ENCODE results near the gene JAM3.

The JAM3 gene

DNA sequence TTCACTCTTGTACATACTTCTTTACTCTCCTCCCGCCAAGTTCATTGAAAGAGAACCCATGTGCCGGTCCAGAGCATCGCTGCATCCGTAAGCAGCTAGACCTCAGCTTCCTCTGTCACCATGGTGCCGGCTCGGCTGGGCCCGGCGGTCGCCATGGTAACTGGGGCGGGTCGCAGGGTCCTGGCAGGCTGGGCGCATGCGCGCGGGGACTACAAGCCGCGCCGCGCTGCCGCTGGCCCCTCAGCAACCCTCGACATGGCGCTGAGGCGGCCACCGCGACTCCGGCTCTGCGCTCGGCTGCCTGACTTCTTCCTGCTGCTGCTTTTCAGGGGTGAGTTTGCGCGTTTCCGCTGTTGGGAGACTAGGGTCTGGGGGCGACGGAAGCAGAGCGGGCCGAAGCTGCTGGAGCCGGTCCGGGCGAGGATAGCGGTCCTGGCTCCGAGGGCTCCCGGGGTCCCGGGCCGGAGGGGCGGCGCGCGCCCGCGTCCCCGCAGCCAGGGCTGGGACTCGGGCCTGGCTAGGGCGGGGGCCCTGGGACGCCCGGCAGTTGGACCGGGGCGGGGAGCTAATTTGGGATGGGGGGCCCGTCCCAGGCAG is at the start of gene JAM3:
Gene JAM3 (plus strand): TSS at position 244 of the 597 bp plus-strand sequence. CDS start 12 bp downstream, at position 256.
- H3K36me3 ChIP-seq (ENCODE audit: control insufficient read depth, insufficient read depth, low read length) = no peaks in the 10 kb centered on the region
- peak within 1 kb of the TSS; percentile 67 for H3K4me3 ChIP-seq (ENCODE audit: low read depth, low read length)
- peaks cover 11% of the 10 kb centered on the region for H3K27me3 ChIP-seq (ENCODE audit: control insufficient read depth, insufficient read depth, low read length)
- no peak within 1 kb of the TSS for H3K9ac ChIP-seq (ENCODE audit: low read depth, low read length)
- no peaks in the 10 kb centered on the region for H3K9me3 ChIP-seq (ENCODE audit: control insufficient read depth, insufficient read depth, low read length)
- H3K4me1 ChIP-seq (ENCODE audit: control insufficient read depth, insufficient read depth, low read length) = peaks cover 4% of the 10 kb centered on the region

DNA sequence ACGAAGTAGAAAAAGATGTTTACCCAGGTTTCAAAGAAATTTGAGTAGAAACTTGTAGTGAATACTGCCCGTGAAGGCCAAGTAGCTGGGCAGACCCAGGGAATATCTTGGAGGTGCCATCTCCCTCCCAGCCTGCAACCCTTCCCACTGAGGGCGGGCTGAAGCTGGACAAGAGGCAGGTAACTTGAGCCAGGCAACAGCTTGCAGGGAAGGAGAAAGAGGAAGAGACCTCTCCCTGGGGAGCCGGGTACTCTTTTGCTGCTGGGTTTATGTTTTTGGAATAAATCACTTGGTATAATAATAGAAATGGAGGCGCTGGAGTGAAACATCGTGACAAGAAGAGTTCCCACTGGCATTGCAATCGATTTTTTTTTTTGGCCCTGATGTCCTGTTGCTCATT is 49.4 kb upstream of the JAM3 start:
- Histone ChIP-seq H3K27me3 (ENCODE audit: control insufficient read depth, insufficient read depth, low read length) (peaks cover 6% of the 10 kb centered on the region), H3K9me3 (ENCODE audit: control insufficient read depth, insufficient read depth, low read length) (no peaks in the 10 kb centered on the region), H3K36me3 (ENCODE audit: control insufficient read depth, insufficient read depth, low read length) (no peaks in the 10 kb centered on the region), H3K9ac (ENCODE audit: low read depth, low read length) (no peak overlapping the region), H3K4me3 (ENCODE audit: low read depth, low read length) (no peak overlapping the region), H3K4me1 (ENCODE audit: control insufficient read depth, insufficient read depth, low read length) (peaks cover 3% of the 10 kb centered on the region)

DNA sequence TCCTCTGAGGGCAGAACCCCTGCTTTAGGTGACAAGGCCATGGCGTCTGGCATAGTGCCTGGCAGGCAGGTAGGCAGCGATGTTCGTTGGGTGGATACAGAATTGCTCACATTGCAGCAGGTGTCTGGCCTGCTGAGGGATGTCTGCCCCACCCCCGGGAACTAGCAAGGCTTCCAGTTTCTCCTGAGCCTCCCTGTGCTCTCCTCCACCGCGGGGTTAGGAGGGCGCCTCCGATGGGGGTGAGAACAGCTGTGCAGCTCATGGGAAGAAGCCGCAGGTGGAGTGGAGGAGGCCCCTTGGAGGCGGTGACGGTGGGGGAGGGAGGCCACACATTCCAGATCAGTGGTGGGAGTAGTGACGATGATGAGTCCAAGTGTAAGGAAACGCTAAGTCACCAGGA is 48.3 kb upstream of the JAM3 start:
- Histone ChIP-seq H3K4me1 (ENCODE audit: control insufficient read depth, insufficient read depth, low read length) (peaks cover 3% of the 10 kb centered on the region), H3K27me3 (ENCODE audit: control insufficient read depth, insufficient read depth, low read length) (peaks cover 6% of the 10 kb centered on the region), H3K9me3 (ENCODE audit: control insufficient read depth, insufficient read depth, low read length) (no peaks in the 10 kb centered on the region), H3K4me3 (ENCODE audit: low read depth, low read length) (no peak overlapping the region), H3K36me3 (ENCODE audit: control insufficient read depth, insufficient read depth, low read length) (no peaks in the 10 kb centered on the region), H3K9ac (ENCODE audit: low read depth, low read length) (no peak overlapping the region)

- no peaks in the 10 kb centered on the region for H3K36me3 ChIP-seq (ENCODE audit: control insufficient read depth, insufficient read depth, low read length)
- H3K9ac ChIP-seq (ENCODE audit: low read depth, low read length) = no peak overlapping the region
- H3K9me3 ChIP-seq (ENCODE audit: control insufficient read depth, insufficient read depth, low read length) = no peaks in the 10 kb centered on the region
- H3K4me3 ChIP-seq (ENCODE audit: low read depth, low read length) = no peak overlapping the region
- peaks cover 5% of the 10 kb centered on the region for H3K4me1 ChIP-seq (ENCODE audit: control insufficient read depth, insufficient read depth, low read length)
- H3K27me3 ChIP-seq (ENCODE audit: control insufficient read depth, insufficient read depth, low read length) = peaks cover 6% of the 10 kb centered on the region
Observed at GRCh38 chr11:134021326-134021725, 47.5 kb upstream of the JAM3 start.

DNA sequence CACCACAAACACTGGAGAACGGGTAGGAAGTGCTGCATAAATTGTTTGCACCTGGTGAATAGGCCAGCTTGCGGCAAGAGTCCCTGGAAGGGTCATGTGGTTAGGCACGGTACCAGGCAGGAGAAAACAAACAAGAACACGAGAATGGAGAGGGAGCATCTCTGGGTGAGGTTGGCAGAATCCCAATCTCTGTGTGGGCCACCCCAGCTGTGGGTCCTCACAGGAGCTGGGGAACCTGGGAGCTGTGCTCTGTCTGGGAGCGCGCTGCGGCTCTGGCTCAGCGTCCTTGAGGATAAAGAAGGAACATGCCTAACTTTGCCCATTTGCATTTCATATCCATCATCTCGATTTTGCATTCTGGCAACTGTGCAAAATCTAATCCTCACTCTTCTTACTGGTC is 46.1 kb upstream of the JAM3 start:
- Histone ChIP-seq H3K4me1 (ENCODE audit: control insufficient read depth, insufficient read depth, low read length) (peaks cover 12% of the 10 kb centered on the region), H3K27me3 (ENCODE audit: control insufficient read depth, insufficient read depth, low read length) (peaks cover 7% of the 10 kb centered on the region), H3K9me3 (ENCODE audit: control insufficient read depth, insufficient read depth, low read length) (no peaks in the 10 kb centered on the region), H3K9ac (ENCODE audit: low read depth, low read length) (no peak overlapping the region), H3K4me3 (ENCODE audit: low read depth, low read length) (no peak overlapping the region), H3K36me3 (ENCODE audit: control insufficient read depth, insufficient read depth, low read length) (no peaks in the 10 kb centered on the region)

DNA sequence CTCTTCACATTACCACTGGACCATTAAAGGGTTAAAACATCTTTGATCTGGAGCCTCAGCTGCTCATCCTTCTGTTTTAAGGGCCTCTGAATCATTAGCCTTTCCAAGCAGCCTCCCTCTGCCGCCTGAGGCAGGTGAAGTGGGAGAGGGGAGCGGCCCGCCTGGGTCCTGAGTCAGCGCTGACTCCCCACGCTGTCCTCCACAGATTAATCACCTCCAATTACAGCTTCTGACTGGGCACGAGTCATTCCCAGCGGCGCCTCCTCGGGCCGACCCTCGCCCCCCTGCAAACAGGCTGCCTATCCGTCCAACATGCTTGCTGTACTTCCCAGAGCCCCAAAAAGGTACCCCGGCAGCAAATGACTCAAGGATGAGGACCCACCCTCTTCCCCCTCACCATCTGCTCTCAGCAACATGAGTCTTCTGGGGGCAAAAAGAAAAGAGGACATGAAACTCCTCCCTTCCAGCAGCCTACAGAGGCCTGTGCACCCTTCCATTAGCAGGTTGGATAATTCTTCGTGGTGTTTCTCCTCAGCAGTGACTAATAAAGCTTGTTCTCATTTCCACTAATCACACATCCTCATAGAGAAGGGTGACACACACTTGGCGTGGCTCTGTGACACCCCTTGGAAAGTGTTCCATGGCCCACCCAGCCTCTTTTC is 44.3 kb upstream of the JAM3 start:
- no peaks in the 10 kb centered on the region for H3K9me3 ChIP-seq (ENCODE audit: control insufficient read depth, insufficient read depth, low read length)
- peaks cover 12% of the 10 kb centered on the region for H3K4me1 ChIP-seq (ENCODE audit: control insufficient read depth, insufficient read depth, low read length)
- H3K9ac ChIP-seq (ENCODE audit: low read depth, low read length) = no peak overlapping the region
- H3K4me3 ChIP-seq (ENCODE audit: low read depth, low read length) = no peak overlapping the region
- H3K27me3 ChIP-seq (ENCODE audit: control insufficient read depth, insufficient read depth, low read length) = peaks cover 22% of the 10 kb centered on the region
- H3K36me3 ChIP-seq (ENCODE audit: control insufficient read depth, insufficient read depth, low read length) = no peaks in the 10 kb centered on the region

DNA sequence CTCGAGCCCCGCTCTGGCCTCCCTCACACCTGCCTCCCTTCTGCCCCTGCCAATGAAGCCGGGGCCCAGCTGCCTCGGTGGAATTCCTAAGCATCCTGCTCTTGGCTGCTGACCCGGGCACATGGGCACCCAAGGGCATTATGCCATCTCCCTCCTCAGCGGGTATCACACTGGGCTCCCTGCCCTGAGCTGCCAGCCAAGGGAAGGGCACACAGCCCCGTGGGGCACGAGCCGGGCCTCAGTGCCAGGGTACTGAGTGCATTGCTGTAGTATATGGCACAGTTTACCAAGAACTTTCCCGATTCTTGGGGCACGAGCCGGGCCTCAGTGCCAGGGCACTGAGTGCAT is 43.8 kb upstream of the JAM3 start:
- H3K27me3 ChIP-seq (ENCODE audit: control insufficient read depth, insufficient read depth, low read length) = peaks cover 27% of the 10 kb centered on the region

DNA sequence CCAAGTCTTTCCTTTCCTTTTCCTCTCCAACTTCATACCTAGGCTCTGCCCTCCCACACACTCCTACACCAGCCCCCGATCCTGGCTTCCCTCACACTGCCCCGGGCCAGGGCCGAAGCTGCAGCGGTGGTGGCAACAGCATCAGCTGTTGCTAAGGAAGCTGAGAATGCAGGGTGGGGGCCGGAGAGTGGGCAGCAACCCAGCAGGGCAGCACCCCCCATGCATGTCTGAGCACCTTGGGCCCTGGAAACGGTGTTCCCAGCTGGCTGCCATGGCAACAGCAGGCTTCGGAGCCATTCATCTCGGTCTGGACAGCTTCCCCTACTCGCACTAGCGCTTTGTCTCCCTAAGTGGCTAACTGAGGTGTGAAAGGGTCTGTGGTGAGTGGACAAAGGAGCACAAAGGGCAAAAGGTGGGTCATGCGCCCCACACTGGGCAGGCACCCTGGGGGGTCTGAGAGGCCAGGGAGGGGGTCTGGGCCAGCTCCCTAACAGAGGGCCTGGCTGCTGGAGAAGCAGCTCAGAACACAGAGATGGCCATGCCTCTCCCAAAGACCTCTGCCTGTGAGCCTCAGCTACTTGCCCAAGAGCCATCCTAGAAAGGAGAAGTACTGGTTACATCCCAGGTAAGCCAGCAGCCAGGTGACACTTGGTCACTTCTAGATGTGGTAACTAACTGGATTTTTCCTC is 42.1 kb upstream of the JAM3 start:
- H3K9me3 ChIP-seq (ENCODE audit: control insufficient read depth, insufficient read depth, low read length) = no peaks in the 10 kb centered on the region
- no peak overlapping the region for H3K4me3 ChIP-seq (ENCODE audit: low read depth, low read length)
- peaks cover 9% of the 10 kb centered on the region for H3K4me1 ChIP-seq (ENCODE audit: control insufficient read depth, insufficient read depth, low read length)
- H3K9ac ChIP-seq (ENCODE audit: low read depth, low read length) = no peak overlapping the region
- H3K27me3 ChIP-seq (ENCODE audit: control insufficient read depth, insufficient read depth, low read length) = peaks cover 39% of the 10 kb centered on the region
- no peaks in the 10 kb centered on the region for H3K36me3 ChIP-seq (ENCODE audit: control insufficient read depth, insufficient read depth, low read length)

More for the DNA sequence above, 43.8 kb upstream of the JAM3 start:
- Histone ChIP-seq H3K4me3 (ENCODE audit: low read depth, low read length) (no peak overlapping the region), H3K9ac (ENCODE audit: low read depth, low read length) (no peak overlapping the region), H3K36me3 (ENCODE audit: control insufficient read depth, insufficient read depth, low read length) (no peaks in the 10 kb centered on the region), H3K4me1 (ENCODE audit: control insufficient read depth, insufficient read depth, low read length) (peaks cover 9% of the 10 kb centered on the region), H3K9me3 (ENCODE audit: control insufficient read depth, insufficient read depth, low read length) (no peaks in the 10 kb centered on the region)

- no peaks in the 10 kb centered on the region for H3K9me3 ChIP-seq (ENCODE audit: control insufficient read depth, insufficient read depth, low read length)
- peaks cover 46% of the 10 kb centered on the region for H3K27me3 ChIP-seq (ENCODE audit: control insufficient read depth, insufficient read depth, low read length)
- no peak overlapping the region for H3K4me3 ChIP-seq (ENCODE audit: low read depth, low read length)
- H3K36me3 ChIP-seq (ENCODE audit: control insufficient read depth, insufficient read depth, low read length) = no peaks in the 10 kb centered on the region
- no peak overlapping the region for H3K9ac ChIP-seq (ENCODE audit: low read depth, low read length)
- peaks cover 9% of the 10 kb centered on the region for H3K4me1 ChIP-seq (ENCODE audit: control insufficient read depth, insufficient read depth, low read length)
Observed at GRCh38 chr11:134027671-134028070, 41.2 kb upstream of the JAM3 start.

GRCh38 chr11:134028368-134028920 is 40.4 kb upstream of the JAM3 start:
- peaks cover 49% of the 10 kb centered on the region for H3K27me3 ChIP-seq (ENCODE audit: control insufficient read depth, insufficient read depth, low read length)

DNA sequence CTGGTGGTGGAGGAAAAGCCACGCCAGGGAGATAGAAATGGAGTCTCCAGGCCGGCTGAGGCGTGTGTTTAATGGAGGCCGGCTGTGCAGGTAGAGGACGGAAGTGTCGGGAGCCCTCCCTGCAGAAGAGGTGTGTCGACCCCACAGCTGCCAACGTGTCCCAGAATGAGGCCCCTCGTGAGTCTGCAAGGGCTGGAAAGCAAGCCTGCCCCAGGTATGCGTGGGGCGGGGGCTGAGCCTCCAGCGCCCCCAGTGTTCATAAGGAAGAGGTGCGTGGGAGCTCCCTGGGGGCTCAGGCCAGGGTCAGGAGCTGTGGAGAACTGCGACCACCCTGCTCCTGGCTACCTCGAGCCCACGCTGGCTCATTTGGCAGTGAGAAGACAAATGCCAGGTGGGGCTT is 38.0 kb upstream of the JAM3 start:
- Histone ChIP-seq H3K27me3 (ENCODE audit: control insufficient read depth, insufficient read depth, low read length) (peaks cover 49% of the 10 kb centered on the region), H3K36me3 (ENCODE audit: control insufficient read depth, insufficient read depth, low read length) (no peaks in the 10 kb centered on the region), H3K9me3 (ENCODE audit: control insufficient read depth, insufficient read depth, low read length) (no peaks in the 10 kb centered on the region), H3K4me3 (ENCODE audit: low read depth, low read length) (no peak overlapping the region), H3K9ac (ENCODE audit: low read depth, low read length) (no peak overlapping the region), H3K4me1 (ENCODE audit: control insufficient read depth, insufficient read depth, low read length) (peaks cover 19% of the 10 kb centered on the region)

More at GRCh38 chr11:134028368-134028920, 40.4 kb upstream of the JAM3 start:
- no peak overlapping the region for H3K9ac ChIP-seq (ENCODE audit: low read depth, low read length)
- H3K36me3 ChIP-seq (ENCODE audit: control insufficient read depth, insufficient read depth, low read length) = no peaks in the 10 kb centered on the region
- no peak overlapping the region for H3K4me3 ChIP-seq (ENCODE audit: low read depth, low read length)
- peaks cover 10% of the 10 kb centered on the region for H3K4me1 ChIP-seq (ENCODE audit: control insufficient read depth, insufficient read depth, low read length)
- no peaks in the 10 kb centered on the region for H3K9me3 ChIP-seq (ENCODE audit: control insufficient read depth, insufficient read depth, low read length)

- peaks cover 49% of the 10 kb centered on the region for H3K27me3 ChIP-seq (ENCODE audit: control insufficient read depth, insufficient read depth, low read length)
- H3K4me3 ChIP-seq (ENCODE audit: low read depth, low read length) = no peak overlapping the region
- peaks cover 12% of the 10 kb centered on the region for H3K4me1 ChIP-seq (ENCODE audit: control insufficient read depth, insufficient read depth, low read length)
- no peaks in the 10 kb centered on the region for H3K36me3 ChIP-seq (ENCODE audit: control insufficient read depth, insufficient read depth, low read length)
- H3K9ac ChIP-seq (ENCODE audit: low read depth, low read length) = no peak overlapping the region
- H3K9me3 ChIP-seq (ENCODE audit: control insufficient read depth, insufficient read depth, low read length) = no peaks in the 10 kb centered on the region
Observed at GRCh38 chr11:134032043-134032442, 36.8 kb upstream of the JAM3 start.
